Bone marrow (tissue), 2 donors: ENCODE data around the gene MXRA8.

Experiments used
- DNase-seq, 2 donors: peaks; one replicate each; lab custom pipeline; 2025; lab: John Stamatoyannopoulos, UW

MXRA8 gene

GRCh38 chr1:1349256-1350012 lies 8.9 kb downstream of the MXRA8 start, which contains the start of gene DVL1:
Gene DVL1 (minus strand): TSS chr1:1349418. CDS start chr1:1349065, 353 bp downstream.
- peak in 1 of 2 donors; percentile 56 for DNase-seq

- peak in 1 of 2 donors; percentile 52 for DNase-seq
These were observed 9.7 kb downstream of the MXRA8 start for GRCh38 chr1:1348420-1349255.

- no peak for DNase-seq
These were observed 10.5 kb downstream of the MXRA8 start for GRCh38 chr1:1347663-1348419.

- DNase-seq: no peak
These were observed 11.2 kb downstream of the MXRA8 start for GRCh38 chr1:1347026-1347595.

GRCh38 chr1:1346501-1346890 lies 11.9 kb downstream of the MXRA8 start:
- no peak for DNase-seq

- no peak for DNase-seq
These were observed 12.4 kb downstream of the MXRA8 start for GRCh38 chr1:1345860-1346500.

- DNase-seq: no peak
These were observed 13.0 kb downstream of the MXRA8 start for GRCh38 chr1:1345384-1345783.

- peak in 1 of 2 donors; percentile 51 for DNase-seq
These were observed 13.5 kb downstream of the MXRA8 start for GRCh38 chr1:1344655-1345361.

- DNase-seq: no peak
These were observed 14.4 kb downstream of the MXRA8 start for GRCh38 chr1:1343811-1344421.

- no peak for DNase-seq
These were observed 15.7 kb downstream of the MXRA8 start for GRCh38 chr1:1342584-1343115.

- DNase-seq: no peak
These were observed 16.2 kb downstream of the MXRA8 start for GRCh38 chr1:1342061-1342562.

GRCh38 chr1:1341549-1342021 lies 16.8 kb downstream of the MXRA8 start:
- DNase-seq: no peak

GRCh38 chr1:1340791-1341548 lies 17.4 kb downstream of the MXRA8 start:
- no peak for DNase-seq

- no peak for DNase-seq
These were observed 18.2 kb downstream of the MXRA8 start for GRCh38 chr1:1340185-1340584.

GRCh38 chr1:1338278-1338677 lies 20.1 kb downstream of the MXRA8 start:
- DNase-seq: no peak

- DNase-seq: no peak
These were observed 20.6 kb downstream of the MXRA8 start for GRCh38 chr1:1337793-1338147.

GRCh38 chr1:1336931-1337792 lies 21.2 kb downstream of the MXRA8 start:
- no peak for DNase-seq

- no peak for DNase-seq
These were observed 21.9 kb downstream of the MXRA8 start for GRCh38 chr1:1336446-1336845.
